ENCODE results near the gene IGFBP7.

The IGFBP7 gene

DNA sequence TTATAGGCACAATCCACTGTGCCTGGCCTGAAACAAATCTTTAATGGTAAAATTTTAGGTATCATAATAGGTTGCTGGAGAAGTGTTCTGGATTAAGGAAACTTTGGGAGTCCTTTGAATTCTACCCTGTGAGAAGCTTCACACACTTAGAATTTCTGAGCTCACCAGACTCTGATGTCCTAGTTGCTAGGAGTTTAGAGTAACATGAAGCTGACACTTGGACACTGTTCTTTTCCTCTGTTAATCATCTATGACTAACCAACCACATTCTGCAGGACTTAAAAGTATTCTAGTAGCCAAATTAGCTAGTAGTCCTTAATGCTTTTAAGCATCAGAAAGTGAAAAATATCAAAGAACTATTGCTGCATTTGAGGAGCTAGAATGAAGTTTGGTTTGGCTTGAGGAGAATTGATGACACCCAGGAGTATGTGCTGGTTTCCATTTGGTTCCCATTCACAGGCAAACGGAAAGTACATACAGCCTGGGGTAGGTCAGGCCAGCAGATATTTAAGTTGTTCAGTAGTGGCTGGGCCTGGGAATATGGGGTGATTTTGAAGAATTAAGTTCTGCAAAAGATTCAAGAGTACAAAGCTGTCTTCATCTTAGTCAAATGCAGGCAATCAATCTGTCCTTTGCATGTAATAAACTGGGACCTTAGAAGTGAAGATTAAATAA is 38.8 kb upstream of the IGFBP7 start:
- Histone ChIP-seq H2BK120ac (ENCODE audit: low read depth, low read length) (no peak overlapping the region), H2BK15ac (replicated peaks; ENCODE audit: low read depth) (no peak overlapping the region), H4K5ac (ENCODE audit: low read length) (no peak overlapping the region), H3K18ac (ENCODE audit: low read length) (no peak overlapping the region), H3K4me2 (ENCODE audit: low read length) (no peak overlapping the region), H3K4ac (ENCODE audit: low read depth, low read length) (no peak overlapping the region), H3K27ac (ENCODE audit: low read depth, low read length) (no peak overlapping the region), H3K79me1 (ENCODE audit: low read length) (no peaks in the 10 kb centered on the region), H2BK5ac (ENCODE audit: low read length) (no peak overlapping the region), H3K4me1 (ENCODE audit: control insufficient read depth, low read depth, low read length) (no peaks in the 10 kb centered on the region), H3K9ac (ENCODE audit: low read length) (no peak overlapping the region), H3K36me3 (ENCODE audit: control insufficient read depth, insufficient read depth, low read length) (no peaks in the 10 kb centered on the region), H3K56ac (ENCODE audit: low read length) (no peak overlapping the region), H3K23ac (ENCODE audit: low read length) (no peak overlapping the region), H3K79me2 (ENCODE audit: control insufficient read depth, insufficient read depth, low read length) (no peaks in the 10 kb centered on the region), H4K8ac (ENCODE audit: low read depth, low read length) (no peak overlapping the region), H3K27me3 (ENCODE audit: insufficient read depth, low read length, poor library complexity) (no peaks in the 10 kb centered on the region), H3K4me3 (ENCODE audit: low read length) (no peak overlapping the region), H2AK5ac (ENCODE audit: low read length) (no peak overlapping the region)
- DNase-seq: no peak
- WGBS (ENCODE audit: extremely low coverage, insufficient coverage, low lambda C conversion rate): no CpG with 5 or more reads among the region's 1 CpG

DNA sequence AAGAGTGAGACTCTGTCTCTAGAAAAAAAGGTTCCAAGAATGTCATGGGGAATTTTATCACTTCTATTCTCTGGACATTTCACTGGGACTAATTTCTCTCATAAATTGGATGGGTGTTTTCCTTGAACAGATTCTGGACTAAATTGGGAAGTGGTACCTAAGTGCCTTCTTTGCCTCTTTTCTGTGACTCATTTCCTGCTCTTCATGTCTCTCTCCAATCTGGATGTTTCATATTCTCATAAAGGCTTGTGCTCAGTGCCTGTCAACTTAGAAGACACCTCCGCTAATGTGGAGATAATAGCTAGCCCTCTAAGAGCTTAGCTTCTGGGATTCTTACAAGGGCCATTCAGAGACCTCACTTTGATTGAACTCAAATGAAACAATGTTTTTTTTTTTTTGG is 38.0 kb upstream of the IGFBP7 start:
- Histone ChIP-seq H3K9ac (ENCODE audit: low read length) (no peak overlapping the region), H3K4me3 (ENCODE audit: low read length) (no peak overlapping the region), H3K79me2 (ENCODE audit: control insufficient read depth, insufficient read depth, low read length) (no peaks in the 10 kb centered on the region), H2BK5ac (ENCODE audit: low read length) (no peak overlapping the region), H3K4ac (ENCODE audit: low read depth, low read length) (no peak overlapping the region), H2BK15ac (replicated peaks; ENCODE audit: low read depth) (no peak overlapping the region), H3K4me1 (ENCODE audit: control insufficient read depth, low read depth, low read length) (no peaks in the 10 kb centered on the region), H3K18ac (ENCODE audit: low read length) (no peak overlapping the region), H4K5ac (ENCODE audit: low read length) (no peak overlapping the region), H3K56ac (ENCODE audit: low read length) (no peak overlapping the region), H2BK120ac (ENCODE audit: low read depth, low read length) (no peak overlapping the region), H3K23ac (ENCODE audit: low read length) (no peak overlapping the region), H3K79me1 (ENCODE audit: low read length) (no peaks in the 10 kb centered on the region), H3K4me2 (ENCODE audit: low read length) (no peak overlapping the region), H2AK5ac (ENCODE audit: low read length) (no peak overlapping the region), H3K36me3 (ENCODE audit: control insufficient read depth, insufficient read depth, low read length) (no peaks in the 10 kb centered on the region), H4K8ac (ENCODE audit: low read depth, low read length) (no peak overlapping the region), H3K27ac (ENCODE audit: low read depth, low read length) (no peak overlapping the region), H3K27me3 (ENCODE audit: insufficient read depth, low read length, poor library complexity) (no peaks in the 10 kb centered on the region)
- no peak for DNase-seq
- WGBS (ENCODE audit: extremely low coverage, insufficient coverage, low lambda C conversion rate): no CpG with 5 or more reads among the region's 1 CpG

DNA sequence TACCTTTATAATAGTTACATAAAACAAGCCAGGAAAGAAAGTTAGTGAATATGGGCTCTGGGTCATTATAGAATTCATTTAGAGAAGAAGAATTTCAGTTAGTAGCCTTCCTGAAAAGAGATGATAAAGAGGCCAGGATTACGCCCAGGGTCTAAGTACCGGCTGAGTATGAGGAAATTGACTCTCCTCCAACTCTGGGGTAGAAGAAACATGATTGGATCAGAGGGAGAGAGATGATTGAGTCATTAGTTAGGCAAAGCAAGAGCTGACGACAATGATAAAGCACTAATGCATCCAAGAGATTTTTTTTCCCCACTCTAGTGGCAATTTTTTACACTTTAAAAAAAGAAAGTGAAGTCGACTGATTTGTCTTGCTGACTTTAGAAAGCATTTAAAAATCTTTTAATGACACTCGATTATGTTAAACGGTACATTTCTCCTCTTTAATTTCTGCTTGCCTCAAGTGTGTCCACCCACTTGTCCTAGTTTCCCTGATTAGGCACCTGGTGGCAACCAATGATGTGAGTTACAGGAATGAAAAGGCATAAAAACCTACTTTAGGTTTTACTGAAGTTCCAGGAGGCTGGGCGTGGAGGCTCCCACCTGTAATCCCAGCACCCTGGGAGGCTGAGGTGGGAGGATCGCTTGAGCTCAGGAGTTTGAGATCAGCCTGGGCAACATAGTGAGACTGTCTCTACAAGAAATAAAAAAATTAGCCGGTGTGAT is 37.3 kb upstream of the IGFBP7 start:
- no peak overlapping the region for H2AK5ac ChIP-seq (ENCODE audit: low read length)
- H3K27ac ChIP-seq (ENCODE audit: low read depth, low read length): no peak overlapping the region
- H3K79me2 ChIP-seq (ENCODE audit: control insufficient read depth, insufficient read depth, low read length): no peaks in the 10 kb centered on the region
- H2BK5ac ChIP-seq (ENCODE audit: low read length): no peak overlapping the region
- no peaks in the 10 kb centered on the region for H3K27me3 ChIP-seq (ENCODE audit: insufficient read depth, low read length, poor library complexity)
- no peak overlapping the region for H3K23ac ChIP-seq (ENCODE audit: low read length)
- no peak overlapping the region for H3K9ac ChIP-seq (ENCODE audit: low read length)
- WGBS (ENCODE audit: extremely low coverage, insufficient coverage, low lambda C conversion rate): no CpG with 5 or more reads among the region's 9 CpGs
- no peaks in the 10 kb centered on the region for H3K36me3 ChIP-seq (ENCODE audit: control insufficient read depth, insufficient read depth, low read length)
- H4K5ac ChIP-seq (ENCODE audit: low read length): no peak overlapping the region
- H3K4me3 ChIP-seq (ENCODE audit: low read length): no peak overlapping the region
- no peak overlapping the region for H3K4me2 ChIP-seq (ENCODE audit: low read length)
- H3K56ac ChIP-seq (ENCODE audit: low read length): no peak overlapping the region
- no peaks in the 10 kb centered on the region for H3K4me1 ChIP-seq (ENCODE audit: control insufficient read depth, low read depth, low read length)
- H3K18ac ChIP-seq (ENCODE audit: low read length): no peak overlapping the region
- no peak overlapping the region for H3K4ac ChIP-seq (ENCODE audit: low read depth, low read length)
- no peak for DNase-seq
- no peak overlapping the region for H2BK15ac ChIP-seq (replicated peaks; ENCODE audit: low read depth)
- no peak overlapping the region for H4K8ac ChIP-seq (ENCODE audit: low read depth, low read length)
- H2BK120ac ChIP-seq (ENCODE audit: low read depth, low read length): no peak overlapping the region
- no peaks in the 10 kb centered on the region for H3K79me1 ChIP-seq (ENCODE audit: low read length)

- no peak overlapping the region for H3K27ac ChIP-seq (ENCODE audit: low read depth, low read length)
- no peak overlapping the region for H2BK5ac ChIP-seq (ENCODE audit: low read length)
- no peak overlapping the region for H2AK5ac ChIP-seq (ENCODE audit: low read length)
- H3K18ac ChIP-seq (ENCODE audit: low read length): no peak overlapping the region
- H3K27me3 ChIP-seq (ENCODE audit: insufficient read depth, low read length, poor library complexity): no peaks in the 10 kb centered on the region
- H3K79me1 ChIP-seq (ENCODE audit: low read length): no peaks in the 10 kb centered on the region
- no peak overlapping the region for H3K4ac ChIP-seq (ENCODE audit: low read depth, low read length)
- no peak overlapping the region for H3K9ac ChIP-seq (ENCODE audit: low read length)
- H4K8ac ChIP-seq (ENCODE audit: low read depth, low read length): no peak overlapping the region
- H3K36me3 ChIP-seq (ENCODE audit: control insufficient read depth, insufficient read depth, low read length): no peaks in the 10 kb centered on the region
- DNase-seq: no peak
- no peak overlapping the region for H3K56ac ChIP-seq (ENCODE audit: low read length)
- no CpG with 5 or more reads among the region's 4 CpGs for WGBS (ENCODE audit: extremely low coverage, insufficient coverage, low lambda C conversion rate)
- no peaks in the 10 kb centered on the region for H3K4me1 ChIP-seq (ENCODE audit: control insufficient read depth, low read depth, low read length)
- no peaks in the 10 kb centered on the region for H3K79me2 ChIP-seq (ENCODE audit: control insufficient read depth, insufficient read depth, low read length)
- H3K4me3 ChIP-seq (ENCODE audit: low read length): no peak overlapping the region
- no peak overlapping the region for H3K23ac ChIP-seq (ENCODE audit: low read length)
- H2BK120ac ChIP-seq (ENCODE audit: low read depth, low read length): no peak overlapping the region
- H2BK15ac ChIP-seq (replicated peaks; ENCODE audit: low read depth): no peak overlapping the region
- H4K5ac ChIP-seq (ENCODE audit: low read length): no peak overlapping the region
- H3K4me2 ChIP-seq (ENCODE audit: low read length): no peak overlapping the region
These were observed 36.3 kb upstream of the IGFBP7 start for GRCh38 chr4:57146444-57146843.

DNA sequence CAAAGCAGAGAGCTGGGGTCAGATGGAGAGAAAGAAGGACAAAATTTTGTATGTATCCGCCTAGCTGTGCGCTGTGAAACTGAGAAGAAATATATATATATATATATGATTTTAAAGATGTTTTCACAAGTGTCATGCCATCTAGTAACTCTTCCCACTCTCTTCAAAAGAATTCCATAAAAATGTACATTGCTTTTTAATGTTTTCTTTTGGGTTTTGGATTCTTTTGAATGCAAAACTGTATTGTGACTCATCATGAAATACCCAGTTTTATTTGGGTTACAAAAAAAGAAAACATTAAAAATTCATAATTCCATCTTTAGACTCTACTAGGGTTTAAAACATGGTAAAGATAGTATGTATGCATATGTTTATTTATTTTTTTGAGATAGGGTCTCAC is 34.3 kb upstream of the IGFBP7 start:
- H3K36me3 ChIP-seq (ENCODE audit: control insufficient read depth, insufficient read depth, low read length): no peaks in the 10 kb centered on the region
- DNase-seq: no peak
- WGBS (ENCODE audit: extremely low coverage, insufficient coverage, low lambda C conversion rate): no CpG with 5 or more reads among the region's 2 CpGs
- H3K79me1 ChIP-seq (ENCODE audit: low read length): no peaks in the 10 kb centered on the region
- no peaks in the 10 kb centered on the region for H3K4me1 ChIP-seq (ENCODE audit: control insufficient read depth, low read depth, low read length)
- no peak overlapping the region for H3K18ac ChIP-seq (ENCODE audit: low read length)
- H2AK5ac ChIP-seq (ENCODE audit: low read length): no peak overlapping the region
- H2BK120ac ChIP-seq (ENCODE audit: low read depth, low read length): no peak overlapping the region
- no peak overlapping the region for H3K23ac ChIP-seq (ENCODE audit: low read length)
- H3K9ac ChIP-seq (ENCODE audit: low read length): no peak overlapping the region
- no peak overlapping the region for H2BK5ac ChIP-seq (ENCODE audit: low read length)
- H4K5ac ChIP-seq (ENCODE audit: low read length): no peak overlapping the region
- no peak overlapping the region for H3K4me3 ChIP-seq (ENCODE audit: low read length)
- H3K79me2 ChIP-seq (ENCODE audit: control insufficient read depth, insufficient read depth, low read length): no peaks in the 10 kb centered on the region
- no peak overlapping the region for H3K56ac ChIP-seq (ENCODE audit: low read length)
- no peak overlapping the region for H2BK15ac ChIP-seq (replicated peaks; ENCODE audit: low read depth)
- H3K27me3 ChIP-seq (ENCODE audit: insufficient read depth, low read length, poor library complexity): no peaks in the 10 kb centered on the region
- H3K4me2 ChIP-seq (ENCODE audit: low read length): no peak overlapping the region
- H3K4ac ChIP-seq (ENCODE audit: low read depth, low read length): no peak overlapping the region
- H3K27ac ChIP-seq (ENCODE audit: low read depth, low read length): no peak overlapping the region
- H4K8ac ChIP-seq (ENCODE audit: low read depth, low read length): no peak overlapping the region

GRCh38 chr4:57139783-57140182 is 29.6 kb upstream of the IGFBP7 start:
- Histone ChIP-seq H3K9ac (ENCODE audit: low read length) (no peak overlapping the region), H2BK15ac (replicated peaks; ENCODE audit: low read depth) (no peak overlapping the region), H3K79me2 (ENCODE audit: control insufficient read depth, insufficient read depth, low read length) (no peaks in the 10 kb centered on the region), H3K27me3 (ENCODE audit: insufficient read depth, low read length, poor library complexity) (no peaks in the 10 kb centered on the region), H3K18ac (ENCODE audit: low read length) (no peak overlapping the region), H3K79me1 (ENCODE audit: low read length) (no peaks in the 10 kb centered on the region), H3K4ac (ENCODE audit: low read depth, low read length) (no peak overlapping the region), H2BK5ac (ENCODE audit: low read length) (no peak overlapping the region), H3K36me3 (ENCODE audit: control insufficient read depth, insufficient read depth, low read length) (no peaks in the 10 kb centered on the region), H3K4me2 (ENCODE audit: low read length) (no peak overlapping the region), H2BK120ac (ENCODE audit: low read depth, low read length) (no peak overlapping the region), H2AK5ac (ENCODE audit: low read length) (no peak overlapping the region), H4K8ac (ENCODE audit: low read depth, low read length) (no peak overlapping the region), H3K27ac (ENCODE audit: low read depth, low read length) (no peak overlapping the region), H3K4me3 (ENCODE audit: low read length) (no peak overlapping the region), H3K23ac (ENCODE audit: low read length) (no peak overlapping the region), H3K4me1 (ENCODE audit: control insufficient read depth, low read depth, low read length) (no peaks in the 10 kb centered on the region), H4K5ac (ENCODE audit: low read length) (no peak overlapping the region), H3K56ac (ENCODE audit: low read length) (no peak overlapping the region)
- DNase-seq: no peak
